H9 (cell line): ENCODE measurements around the gene HSP90AA1. TPM values are rescaled to one million over a fixed set of nuclear protein-coding genes. Genes with fewer than 3 reads are reported as not detected.

Source experiments
- DNase-seq: peaks from one replicate; pipeline ENCODE4 v3.0.0-alpha.2; 2017
- H2AFZ ChIP-seq: one replicate; pipeline ENCODE4 v1.6.1; 2013; ENCODE audit warnings: mild to moderate bottlenecking, low read length, control low read depth, moderate library complexity
- H2AK5ac ChIP-seq: 2 replicates; pipeline ENCODE4 v1.6.1; 2013; ENCODE audit warnings: low read length, control low read depth, mixed read lengths; ENCODE audit not compliant: insufficient read length
- H2BK120ac ChIP-seq: one replicate; pipeline ENCODE4 v1.6.1; 2013; ENCODE audit warnings: low read depth, mild to moderate bottlenecking, low read length, control low read depth, inconsistent platforms; ENCODE audit not compliant: poor library complexity, severe bottlenecking
- H2BK12ac ChIP-seq: 2 replicates; pipeline ENCODE4 v1.6.1; 2013; ENCODE audit warnings: low read length, control low read depth, mixed read lengths, low read depth; ENCODE audit not compliant: insufficient read length
- H2BK15ac ChIP-seq: 2 replicates; pipeline ENCODE4 v1.6.1; 2013; ENCODE audit warnings: low read depth, low read length, control low read depth
- H2BK20ac ChIP-seq: one replicate; pipeline ENCODE4 v1.6.1; 2013; ENCODE audit warnings: low read depth, mild to moderate bottlenecking, low read length, control low read depth, inconsistent platforms; ENCODE audit not compliant: poor library complexity, severe bottlenecking
- H2BK5ac ChIP-seq: 2 replicates; pipeline ENCODE4 v1.6.1; 2013; ENCODE audit warnings: low read length, control low read depth, mixed read lengths; ENCODE audit not compliant: insufficient read length
- H3K14ac ChIP-seq: 2 replicates; pipeline ENCODE4 v1.6.1; 2013; ENCODE audit warnings: low read length, control low read depth; ENCODE audit not compliant: insufficient read depth
- H3K18ac ChIP-seq: 2 replicates; pipeline ENCODE4 v1.6.1; 2013; ENCODE audit warnings: low read depth, mild to moderate bottlenecking, mixed read lengths, low read length, control low read depth; ENCODE audit not compliant: insufficient read length
- H3K23ac ChIP-seq: 2 replicates; pipeline ENCODE4 v1.6.1; 2013; ENCODE audit warnings: low read length, control low read depth, mixed read lengths, low read depth; ENCODE audit not compliant: insufficient read length
- H3K23me2 ChIP-seq: 2 replicates; pipeline ENCODE4 v1.6.1; 2013; ENCODE audit warnings: low read depth, mild to moderate bottlenecking, mixed read lengths, low read length, control low read depth; ENCODE audit not compliant: insufficient read length, poor library complexity, severe bottlenecking
- H3K27ac ChIP-seq: 2 replicates; pipeline ENCODE4 v1.5.1; 2013; ENCODE audit warnings: low read length, control low read depth, mixed read lengths, low read depth; ENCODE audit not compliant: insufficient read length
- H3K27me3 ChIP-seq: 2 replicates; pipeline ENCODE4 v1.6.1; 2013; ENCODE audit warnings: low read length, control low read depth, inconsistent platforms; ENCODE audit not compliant: insufficient read depth
- H3K4ac ChIP-seq: 2 replicates; pipeline ENCODE4 v1.6.1; 2013; ENCODE audit warnings: low read depth, mild to moderate bottlenecking, control low read depth, inconsistent platforms, low read length, moderate library complexity
- H3K4me1 ChIP-seq: 2 replicates; pipeline ENCODE4 v1.6.1; 2013; ENCODE audit warnings: low read length, control low read depth, inconsistent platforms; ENCODE audit not compliant: insufficient read depth
- H3K4me2 ChIP-seq: 2 replicates; pipeline ENCODE4 v1.6.1; 2013; ENCODE audit warnings: low read length, control low read depth, mixed read lengths; ENCODE audit not compliant: insufficient read length, insufficient read depth
- H3K56ac ChIP-seq: 2 replicates; pipeline ENCODE4 v1.6.1; 2013; ENCODE audit warnings: low read depth, mild to moderate bottlenecking, mixed read lengths, low read length, control low read depth; ENCODE audit not compliant: insufficient read length
- H3K79me1 ChIP-seq: 2 replicates; pipeline ENCODE4 v1.6.1; 2013; ENCODE audit warnings: low read depth, mild to moderate bottlenecking, moderate library complexity, low read length, control low read depth, inconsistent platforms; ENCODE audit not compliant: insufficient read depth, poor library complexity, severe bottlenecking
- H3K79me2 ChIP-seq: 2 replicates; pipeline ENCODE4 v1.6.1; 2013; ENCODE audit warnings: low read length, control low read depth, inconsistent platforms; ENCODE audit not compliant: insufficient read depth
- H3K9ac ChIP-seq: 2 replicates; pipeline ENCODE4 v1.6.1; 2013; ENCODE audit warnings: low read length, control low read depth, mixed read lengths; ENCODE audit not compliant: insufficient read length; ENCODE audit errors: extremely low read depth
- H3K9me3 ChIP-seq: one replicate; pipeline ENCODE4 v1.6.1; 2013; ENCODE audit warnings: low read depth, low read length, inconsistent platforms; ENCODE audit not compliant: control insufficient read depth
- H3T11ph ChIP-seq: one replicate; pipeline ENCODE4 v1.6.1; 2013; ENCODE audit warnings: mild to moderate bottlenecking, low read length, control low read depth, inconsistent platforms
- H4K20me1 ChIP-seq: one replicate; pipeline ENCODE4 v1.6.1; 2013; ENCODE audit not compliant: control insufficient read depth, insufficient read length, insufficient read depth
- H4K5ac ChIP-seq: 2 replicates; pipeline ENCODE4 v1.6.1; 2013; ENCODE audit warnings: low read depth, mild to moderate bottlenecking, mixed read lengths, low read length, control low read depth; ENCODE audit not compliant: insufficient read length
- H4K8ac ChIP-seq: replicated peaks from 2 replicates; pipeline ENCODE4 v1.6.1; 2013; ENCODE audit warnings: low read length, control low read depth, mixed read lengths, low read depth; ENCODE audit not compliant: insufficient read length
- H4K91ac ChIP-seq: 2 replicates; pipeline ENCODE4 v1.6.1; 2013; ENCODE audit warnings: low read depth, mild to moderate bottlenecking, moderate library complexity, mixed read lengths, low read length, control low read depth; ENCODE audit not compliant: insufficient read length
- H3K27ac Mint-ChIP-seq, 3 experiments: 2 replicates in 2 of 3; 3 replicates in 1 of 3; pipeline ENCODE4 v1.8.0; 2020 to 2021; ENCODE audit warnings: mixed read lengths in 3 of 3, mild to moderate bottlenecking in 1 of 3, moderate library complexity in 1 of 3
- H3K27me3 Mint-ChIP-seq: 2 replicates; pipeline ENCODE4 v1.8.0; 2021; ENCODE audit warnings: low read depth, mild to moderate bottlenecking, moderate library complexity, mixed read lengths
- H3K36me3 Mint-ChIP-seq, 3 experiments: 2 replicates in 2 of 3; 3 replicates in 1 of 3; pipeline ENCODE4 v1.8.0; 2020 to 2021; ENCODE audit warnings: low read depth in 3 of 3, mixed read lengths in 3 of 3; ENCODE audit not compliant: insufficient read depth in 1 of 3
- H3K4me1 Mint-ChIP-seq, 2 experiments: 2 replicates each; pipeline ENCODE4 v1.8.0; 2020; ENCODE audit warnings: mixed read lengths in 2 of 2
- H3K4me3 Mint-ChIP-seq, 2 experiments: 2 replicates in 1 of 2; 3 replicates in 1 of 2; pipeline ENCODE4 v1.8.0; 2020 to 2021; ENCODE audit warnings: mild to moderate bottlenecking in 2 of 2, mixed read lengths in 2 of 2, moderate library complexity in 1 of 2
- H3K9me3 Mint-ChIP-seq, 2 experiments: 2 replicates in 1 of 2; 3 replicates in 1 of 2; pipeline ENCODE4 v1.8.0; 2020; ENCODE audit warnings: mild to moderate bottlenecking in 2 of 2, mixed read lengths in 2 of 2, moderate library complexity in 1 of 2
- WGBS: extraction: QIAGEN DNeasy Blood & Tissue Kit; methylation state at CpG from one replicate; pipeline ENCODE4 v1.1.7; 2013; ENCODE audit warnings: missing lambda C conversion rate, low lambda C conversion rate, mixed read lengths; ENCODE audit not compliant: insufficient read length; ENCODE audit errors: extremely low coverage; 5-methylcytosine and 5-hydroxymethylcytosine counted together
- total RNA-seq: library from RNA; stranded (reverse); gene quantifications from 2 replicates; pipeline ENCODE4 v1.2.1, GENCODE V29; 2021
- TF ChIP-seq, protein P1 (sequence below): fragments of 200-600 bp; sonication (generic); conservative IDR thresholded peaks from 3 replicates; pipeline ENCODE4 v1.8.0; 2021; ENCODE audit warnings: antibody characterized with exemption, mild to moderate bottlenecking

Gene HSP90AA1
- total RNA-seq, 1 experiment from 2014 or later, result 953 TPM

DNA sequence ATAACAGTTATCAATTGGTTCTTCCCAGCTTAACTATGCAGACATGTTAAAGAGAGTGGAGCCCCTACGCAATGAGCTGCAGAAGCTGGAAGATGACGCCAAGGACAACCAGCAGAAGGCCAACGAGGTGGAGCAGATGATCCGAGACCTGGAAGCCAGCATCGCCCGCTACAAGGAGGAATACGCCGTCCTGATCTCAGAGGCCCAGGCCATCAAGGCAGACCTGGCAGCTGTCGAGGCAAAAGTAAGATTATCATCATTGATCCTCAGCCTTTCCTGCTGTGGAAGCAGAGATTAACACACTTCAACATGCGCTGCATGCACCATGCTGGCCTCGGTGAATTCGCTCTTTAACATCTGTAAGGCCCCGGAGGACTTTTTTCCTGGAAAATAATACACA lies 53.6 kb downstream of the HSP90AA1 start:
- Mint-ChIP-seq H3K9me3 (no peaks in the 10 kb centered on the region; a peak in 1 of 5 replicates), H3K4me3 (no peak overlapping the region), H3K27me3 (no peaks in the 10 kb centered on the region), H3K4me1 (no peaks in the 10 kb centered on the region), H3K36me3 (peaks cover 54 to 86% (median 75%) of the 10 kb centered on the region in 3 experiments), H3K27ac (peak overlapping the region in 1 of 3 experiments; percentile 60; a peak in 1 of 7 replicates)
- Histone ChIP-seq H2BK20ac (no peak overlapping the region), H3K27me3 (no peaks in the 10 kb centered on the region), H3K14ac (no peak overlapping the region), H2BK120ac (no peak overlapping the region), H3K4ac (no peak overlapping the region), H3K79me2 (no peaks in the 10 kb centered on the region), H2AK5ac (no peak overlapping the region), H2AFZ (no peak overlapping the region), H3K79me1 (no peaks in the 10 kb centered on the region), H3K27ac (no peak overlapping the region), H4K8ac (no peak overlapping the region), H3K18ac (no peak overlapping the region), H3K4me1 (no peaks in the 10 kb centered on the region), H3K56ac (no peak overlapping the region), H2BK5ac (no peak overlapping the region), H4K91ac (no peak overlapping the region), H4K5ac (no peak overlapping the region), H3K23ac (no peak overlapping the region), H3K4me2 (no peak overlapping the region), H2BK15ac (no peak overlapping the region), H4K20me1 (no peaks in the 10 kb centered on the region), H3K9me3 (no peaks in the 10 kb centered on the region), H3K23me2 (no peaks in the 10 kb centered on the region), H2BK12ac (no peak overlapping the region), H3T11ph (no peak overlapping the region), H3K9ac (no peak overlapping the region)
- no CpG with 5 or more reads among the region's 13 CpGs for WGBS
- no peak for DNase-seq
- TF ChIP-seq, protein P1, sequence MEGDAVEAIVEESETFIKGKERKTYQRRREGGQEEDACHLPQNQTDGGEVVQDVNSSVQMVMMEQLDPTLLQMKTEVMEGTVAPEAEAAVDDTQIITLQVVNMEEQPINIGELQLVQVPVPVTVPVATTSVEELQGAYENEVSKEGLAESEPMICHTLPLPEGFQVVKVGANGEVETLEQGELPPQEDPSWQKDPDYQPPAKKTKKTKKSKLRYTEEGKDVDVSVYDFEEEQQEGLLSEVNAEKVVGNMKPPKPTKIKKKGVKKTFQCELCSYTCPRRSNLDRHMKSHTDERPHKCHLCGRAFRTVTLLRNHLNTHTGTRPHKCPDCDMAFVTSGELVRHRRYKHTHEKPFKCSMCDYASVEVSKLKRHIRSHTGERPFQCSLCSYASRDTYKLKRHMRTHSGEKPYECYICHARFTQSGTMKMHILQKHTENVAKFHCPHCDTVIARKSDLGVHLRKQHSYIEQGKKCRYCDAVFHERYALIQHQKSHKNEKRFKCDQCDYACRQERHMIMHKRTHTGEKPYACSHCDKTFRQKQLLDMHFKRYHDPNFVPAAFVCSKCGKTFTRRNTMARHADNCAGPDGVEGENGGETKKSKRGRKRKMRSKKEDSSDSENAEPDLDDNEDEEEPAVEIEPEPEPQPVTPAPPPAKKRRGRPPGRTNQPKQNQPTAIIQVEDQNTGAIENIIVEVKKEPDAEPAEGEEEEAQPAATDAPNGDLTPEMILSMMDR, result no peak

Other genes starting within 250 kb of the HSP90AA1 start
- gene DYNC1H1, start 122.5 kb downstream of the HSP90AA1 start, total RNA-seq, result 319 and 359 TPM in 2 replicates
- gene WDR20, start 52.9 kb upstream of the HSP90AA1 start, total RNA-seq, result 31.6 and 35.2 TPM in 2 replicates
- gene MOK, start 218.1 kb upstream of the HSP90AA1 start, total RNA-seq, result 2.8 and 3.0 TPM in 2 replicates
- 9.4 and 10.4 TPM in 2 replicates for gene ZNF839, start 232.7 kb upstream of the HSP90AA1 start, total RNA-seq